IMR-90 (cell line): Measurements from ENCODE around the gene EPAS1. TPM values are rescaled to one million over a fixed set of nuclear protein-coding genes. Genes with fewer than 3 reads are reported as not detected.

Experiments
- ATAC-seq: fragments of 200-7000 bp; cut with Tn5 transposase; 2 replicates; pipeline ENCODE4 v1.9.1; 2020; ENCODE audit warnings: low read depth, mild to moderate bottlenecking, moderate library complexity
- BruUV-seq: library from RNA; stranded (reverse); fragments of 400-500 nt; replicated peaks from 2 replicates; lab custom pipeline; 2021; lab: Mats Ljungman, UMichigan
- CTCF ChIA-PET: fragments of 300-600 bp; formaldehyde crosslinking; extraction: SDS; loops from one replicate; lab custom pipeline; 2021; ENCODE audit warnings: antibody characterized with exemption; lab: Yijun Ruan, JAX
- POLR2A ChIA-PET: fragments of 300-600 bp; sonication (Branson Sonifier 250); formaldehyde crosslinking; loops from one replicate; lab custom pipeline; 2022; ENCODE audit warnings: antibody characterized with exemption; ENCODE audit not compliant: unreplicated experiment; lab: Charles Lee
- DNase-seq: peaks from one replicate; pipeline ENCODE4 v3.0.0; 2013
- H2AFZ ChIP-seq: replicated peaks from 2 replicates; pipeline ENCODE3; 2013; ENCODE audit warnings: low read length, mild to moderate bottlenecking; ENCODE audit not compliant: poor library complexity
- H2AK5ac ChIP-seq: 2 replicates; pipeline ENCODE4 v1.6.1; 2013; ENCODE audit warnings: low read depth, low read length, inconsistent platforms
- H2AK9ac ChIP-seq: replicated peaks from 2 replicates; pipeline ENCODE3; 2013; ENCODE audit warnings: mild to moderate bottlenecking, low read depth, low read length, moderate library complexity; ENCODE audit not compliant: poor library complexity
- H2BK120ac ChIP-seq: 2 replicates; pipeline ENCODE4 v1.6.1; 2013; ENCODE audit warnings: low read depth, low read length, inconsistent platforms
- H2BK15ac ChIP-seq: 3 replicates; pipeline ENCODE4 v1.6.1; 2013; ENCODE audit warnings: low read depth, low read length, inconsistent platforms
- H2BK20ac ChIP-seq: 2 replicates; pipeline ENCODE4 v1.6.1; 2013; ENCODE audit warnings: low read depth, mild to moderate bottlenecking, inconsistent platforms, low read length, moderate library complexity
- H2BK5ac ChIP-seq: 2 replicates; pipeline ENCODE4 v1.6.1; 2013; ENCODE audit warnings: mild to moderate bottlenecking, low read depth, low read length, inconsistent platforms; ENCODE audit not compliant: poor library complexity, severe bottlenecking
- H3K14ac ChIP-seq: replicated peaks from 2 replicates; pipeline ENCODE4 v1.6.1; 2013; ENCODE audit warnings: low read depth, low read length, inconsistent platforms
- H3K18ac ChIP-seq: 2 replicates; pipeline ENCODE4 v1.6.1; 2013; ENCODE audit warnings: low read depth, low read length, control low read depth
- H3K23ac ChIP-seq: 2 replicates; pipeline ENCODE4 v1.6.1; 2013; ENCODE audit warnings: low read depth, low read length, inconsistent platforms
- H3K27ac ChIP-seq: 2 replicates; pipeline ENCODE4 v1.5.1; 2013; ENCODE audit warnings: mild to moderate bottlenecking, control low read depth, low read length; ENCODE audit not compliant: insufficient read depth
- H3K27me3 ChIP-seq: 2 replicates; pipeline ENCODE4 v1.6.1; 2013; ENCODE audit warnings: low read length; ENCODE audit not compliant: control insufficient read depth, insufficient read depth
- H3K36me3 ChIP-seq: 2 replicates; pipeline ENCODE4 v1.6.1; 2013; ENCODE audit warnings: low read length, mixed read lengths; ENCODE audit not compliant: control insufficient read depth, insufficient read depth
- H3K4ac ChIP-seq: 2 replicates; pipeline ENCODE4 v1.6.1; 2013; ENCODE audit warnings: low read depth, low read length, inconsistent platforms
- H3K4me1 ChIP-seq: 2 replicates; pipeline ENCODE4 v1.6.1; 2013; ENCODE audit warnings: low read length, mixed read lengths; ENCODE audit not compliant: control insufficient read depth, insufficient read depth
- H3K4me2 ChIP-seq: 2 replicates; pipeline ENCODE4 v1.6.1; 2013; ENCODE audit warnings: low read depth, mild to moderate bottlenecking, control low read depth, low read length, moderate library complexity
- H3K4me3 ChIP-seq: 2 replicates; pipeline ENCODE4 v1.5.1; 2013; ENCODE audit warnings: low read depth, mild to moderate bottlenecking, control low read depth, low read length, moderate library complexity; ENCODE audit not compliant: insufficient read depth
- H3K56ac ChIP-seq: 2 replicates; pipeline ENCODE4 v1.6.1; 2013; ENCODE audit warnings: low read length, inconsistent platforms; ENCODE audit not compliant: insufficient read depth; ENCODE audit errors: extremely low read depth
- H3K79me1 ChIP-seq, 2 experiments: 2 replicates each; pipeline ENCODE4 v1.6.1; 2013; ENCODE audit warnings: low read length in 2 of 2, inconsistent platforms in 1 of 2, low read depth in 1 of 2
- H3K9ac ChIP-seq: 2 replicates; pipeline ENCODE4 v1.6.1; 2013; ENCODE audit warnings: low read depth, low read length, control low read depth
- H3K9me1 ChIP-seq: 2 replicates; pipeline ENCODE4 v1.6.1; 2013; ENCODE audit warnings: low read length, inconsistent platforms; ENCODE audit not compliant: insufficient read depth
- H3K9me3 ChIP-seq: 2 replicates; pipeline ENCODE4 v1.6.1; 2013; ENCODE audit warnings: low read length; ENCODE audit not compliant: control insufficient read depth, insufficient read depth
- H4K20me1 ChIP-seq: 2 replicates; pipeline ENCODE4 v1.6.1; 2013; ENCODE audit warnings: low read length, inconsistent platforms; ENCODE audit not compliant: insufficient read depth
- H4K5ac ChIP-seq: 2 replicates; pipeline ENCODE4 v1.6.1; 2013; ENCODE audit warnings: mild to moderate bottlenecking, low read depth, low read length, control low read depth
- H4K8ac ChIP-seq, 2 experiments: 2 replicates each; pipeline ENCODE4 v1.6.1; 2013; ENCODE audit warnings: low read depth in 2 of 2, low read length in 2 of 2, control low read depth in 1 of 2, inconsistent platforms in 1 of 2
- H4K91ac ChIP-seq: 2 replicates; pipeline ENCODE4 v1.6.1; 2013; ENCODE audit warnings: low read depth, low read length, inconsistent platforms; ENCODE audit not compliant: insufficient read depth
- BHLHE40 ChIP-seq: fragments of 150-350 bp; IDR thresholded peaks from 2 replicates; pipeline ENCODE4 v1.6.1; 2016; ENCODE audit warnings: mild to moderate bottlenecking, low read depth, low read length
- CEBPB ChIP-seq: IDR thresholded peaks from 2 replicates; pipeline ENCODE4 v1.6.1; 2012; ENCODE audit warnings: low read depth, low read length, improper control_type of control experiment
- CTCF ChIP-seq: conservative IDR thresholded peaks from 2 replicates; pipeline ENCODE4 v1.5.1; 2012; ENCODE audit warnings: mild to moderate bottlenecking, low read depth, low read length, improper control_type of control experiment
- ELK1 ChIP-seq: fragments of 150-350 bp; IDR thresholded peaks from 2 replicates; pipeline ENCODE4 v1.6.1; 2016; ENCODE audit warnings: low read depth, mild to moderate bottlenecking, low read length, moderate library complexity, borderline replicate concordance
- FOS ChIP-seq: fragments of 150-350 bp; IDR thresholded peaks from 2 replicates; pipeline ENCODE4 v1.6.1; 2016; ENCODE audit warnings: low read depth, low read length
- MAZ ChIP-seq: IDR thresholded peaks from 2 replicates; pipeline ENCODE4 v1.6.1; 2012; ENCODE audit warnings: low read depth, mild to moderate bottlenecking, low read length, improper control_type of control experiment, moderate library complexity, borderline replicate concordance
- MXI1 ChIP-seq: IDR thresholded peaks from 2 replicates; pipeline ENCODE4 v1.6.1; 2012; ENCODE audit warnings: low read depth, mild to moderate bottlenecking, low read length, moderate library complexity, borderline replicate concordance
- NFE2L2 ChIP-seq: fragments of 150-350 bp; IDR thresholded peaks from 2 replicates; pipeline ENCODE4 v1.6.1; 2016; ENCODE audit warnings: low read depth, mild to moderate bottlenecking, low read length
- POLR2A ChIP-seq: IDR thresholded peaks from 2 replicates; pipeline ENCODE4 v1.6.1; 2012; ENCODE audit warnings: mild to moderate bottlenecking, low read depth, low read length
- RAD21 ChIP-seq: IDR thresholded peaks from 2 replicates; pipeline ENCODE4 v1.6.1; 2012; ENCODE audit warnings: low read length, improper control_type of control experiment
- RCOR1 ChIP-seq: IDR thresholded peaks from 2 replicates; pipeline ENCODE4 v1.6.1; 2012; ENCODE audit warnings: mild to moderate bottlenecking, low read length, improper control_type of control experiment; ENCODE audit not compliant: insufficient replicate concordance
- RFX5 ChIP-seq: IDR thresholded peaks from 2 replicates; pipeline ENCODE4 v1.8.0; 2012; ENCODE audit warnings: low read depth, mild to moderate bottlenecking, low read length, moderate library complexity
- SMC3 ChIP-seq: fragments of 150-350 bp; IDR thresholded peaks from 2 replicates; pipeline ENCODE4 v1.6.1; 2016; ENCODE audit warnings: low read depth, mild to moderate bottlenecking, antibody characterized with exemption, low read length, moderate library complexity
- USF2 ChIP-seq: fragments of 150-350 bp; IDR thresholded peaks from 2 replicates; pipeline ENCODE4 v1.6.1; 2017; ENCODE audit warnings: mild to moderate bottlenecking, antibody characterized with exemption, low read length, low read depth
- WGBS, 2 experiments: methylation state at CpG; one replicate each; pipeline versions ENCODE4 v1.1.5 to v1.1.7; 2013; ENCODE audit warnings: missing lambda C conversion rate in 2 of 2; ENCODE audit not compliant: insufficient read length in 1 of 2; ENCODE audit errors: extremely low coverage in 2 of 2; 5-methylcytosine and 5-hydroxymethylcytosine counted together
- dilution Hi-C: fragments of 300-500 bp; cut with HindIII; formaldehyde crosslinking; loops from one replicate; pipeline ENCODE4 v1.14.3; 2018; ENCODE audit warnings: low sequenced_read_pairs; ENCODE audit not compliant: unreplicated experiment
- in situ Hi-C: fragments of 300-500 bp; cut with MboI; formaldehyde crosslinking; loops from 3 replicates; pipeline ENCODE4 v1.14.3; 2019; ENCODE audit warnings: low sequenced_read_pairs, inconsistent platforms, mixed read lengths
- intact Hi-C: fragments of 100-400 bp; cut with micrococcal nuclease; formaldehyde crosslinking; loops from 2 replicates; pipeline ENCODE4 v1.10.0; 2022
- polyA plus RNA-seq, 3 experiments: library from polyadenylated mRNA; depleted of rRNA; stranded (reverse); fragments of >200 nt; gene quantifications; 2 replicates each; pipeline ENCODE4 v1.2.3, GENCODE V29; 2012; ENCODE audit warnings: low replicate concordance in 1 of 3
- total RNA-seq: library from RNA; depleted of rRNA; stranded (reverse); fragments of >200 nt; gene quantifications from 2 replicates; pipeline ENCODE4 v1.2.3, GENCODE V29; 2012

EPAS1 gene
- total and polyA plus RNA-seq, 2 of the 4 experiments (the other 2 are of a cell fraction), result 40.7 to 120 TPM

GRCh38 chr2:46258937-46259776, 38.0 kb upstream of the EPAS1 start:
- intact Hi-C loops, result no loop called here
- CTCF ChIA-PET, result interaction anchor here (0.8 kb wide), 1 partner anchor 11 kb away, joined by 4 read pairs; no protein-coding TSS in a partner anchor
- no peak for TF ChIP-seq MAZ
- TF ChIP-seq CTCF, result no peak
- no peak for TF ChIP-seq ELK1
- TF ChIP-seq BHLHE40, result no peak
- no peak for TF ChIP-seq NFE2L2
- TF ChIP-seq POLR2A, result no peak
- no peak for TF ChIP-seq RFX5
- TF ChIP-seq CEBPB, result no peak
- no peak for TF ChIP-seq RCOR1
- no peak for TF ChIP-seq MXI1
- TF ChIP-seq USF2, result no peak
- TF ChIP-seq SMC3, result no peak
- no peak for TF ChIP-seq FOS
- TF ChIP-seq RAD21, result no peak

More at GRCh38 chr2:46258937-46259776, 38.0 kb upstream of the EPAS1 start:
- Histone ChIP-seq H2BK15ac (no peak overlapping the region), H3K4me2 (no peak overlapping the region), H2BK5ac (no peak overlapping the region), H3K27ac (no peak overlapping the region), H3K27me3 (peaks cover 14% of the 10 kb centered on the region), H2BK120ac (no peak overlapping the region), H2BK20ac (no peak overlapping the region), H4K20me1 (no peaks in the 10 kb centered on the region), H4K5ac (no peak overlapping the region), H2AFZ (no peak overlapping the region), H3K9ac (no peak overlapping the region), H3K18ac (no peak overlapping the region), H2AK5ac (no peak overlapping the region), H3K36me3 (no peaks in the 10 kb centered on the region), H4K91ac (no peak overlapping the region), H3K4me3 (no peak overlapping the region), H4K8ac (no peak overlapping the region), H3K4ac (no peak overlapping the region), H3K9me3 (peaks cover 2% of the 10 kb centered on the region; the same call in 1 of the 2 replicates), H3K14ac (no peak overlapping the region), H3K9me1 (no peaks in the 10 kb centered on the region), H3K79me1 (no peaks in the 10 kb centered on the region), H3K4me1 (peaks cover 1% of the 10 kb centered on the region; the same call in 1 of the 2 replicates), H2AK9ac (no peak overlapping the region), H3K56ac (no peak overlapping the region), H3K23ac (no peak overlapping the region)
- 90% methylated on average over 2 of the region's 5 CpGs; no CpG with 5 or more reads in 1 of the 2 experiments for WGBS, 2 experiments
- POLR2A ChIA-PET, result interaction anchor here (0.6 kb wide), 1 partner anchor 40 kb away, joined by 4 read pairs; no protein-coding TSS in a partner anchor
- dilution Hi-C loops, result no loop called here
- in situ Hi-C loops, result no loop called here
- no TSS peak for BruUV-seq
- no peak for DNase-seq
- no peak for ATAC-seq
